Left colon (tissue), 2 donors: ENCODE data around the gene FURIN. TPM values are rescaled to one million over a fixed set of nuclear protein-coding genes. Genes with fewer than 3 reads are reported as not detected.
A peak's percentile ranks its signal among the peaks of the same experiment; 100 is the strongest.
"Not testable (repeated sequence)": the region's sequence is repeated elsewhere in the genome, so short reads cannot be mapped to it uniquely, and the experiment has no call there.

ENCODE experiments used
- ATAC-seq: fragments of 200-7000 bp; cut with Tn5 transposase; one replicate; pipeline ENCODE4 v1.9.1; 2020; ENCODE audit warnings: mild to moderate bottlenecking, moderate library complexity
- DNase-seq, 2 donors: peaks; one replicate each; pipeline ENCODE4 v3.0.0-alpha.2; 2020
- intact Hi-C, 2 donors: fragments of 100-400 bp; cut with DNase I in 1 of 2; cut with micrococcal nuclease in 1 of 2; formaldehyde crosslinking; loops; one replicate each; pipeline versions ENCODE4 v1.11.2 to v1.14.0; 2022; cut with DNase I, micrococcal nuclease
- total RNA-seq, 2 donors: library from RNA; stranded (reverse); fragmentation: NEBNext Ultra II Directional; extraction: Animal tissue kit (Norgen Biotek cat#: 25700); gene quantifications; one replicate each; pipeline ENCODE4 v1.2.1, GENCODE V29; 2021
- donor health status: DM: no; HTN: no; CAD: no.
- donor health status: DM: yes; HTN: yes; CAD: no.

FURIN gene
- total RNA-seq, 2 donors from 2014 or later = 74.0 to 101 TPM

- intact Hi-C loops = no loop called here
- ATAC-seq = no peak
- DNase-seq = no peak
These were observed 50.4 kb downstream of the FURIN start for GRCh38 chr15:90918835-90919234.

GRCh38 chr15:90921887-90922286 is 53.5 kb downstream of the FURIN start:
- ATAC-seq (no peak), DNase-seq (no peak)
- intact Hi-C loops = no loop called here

DNA sequence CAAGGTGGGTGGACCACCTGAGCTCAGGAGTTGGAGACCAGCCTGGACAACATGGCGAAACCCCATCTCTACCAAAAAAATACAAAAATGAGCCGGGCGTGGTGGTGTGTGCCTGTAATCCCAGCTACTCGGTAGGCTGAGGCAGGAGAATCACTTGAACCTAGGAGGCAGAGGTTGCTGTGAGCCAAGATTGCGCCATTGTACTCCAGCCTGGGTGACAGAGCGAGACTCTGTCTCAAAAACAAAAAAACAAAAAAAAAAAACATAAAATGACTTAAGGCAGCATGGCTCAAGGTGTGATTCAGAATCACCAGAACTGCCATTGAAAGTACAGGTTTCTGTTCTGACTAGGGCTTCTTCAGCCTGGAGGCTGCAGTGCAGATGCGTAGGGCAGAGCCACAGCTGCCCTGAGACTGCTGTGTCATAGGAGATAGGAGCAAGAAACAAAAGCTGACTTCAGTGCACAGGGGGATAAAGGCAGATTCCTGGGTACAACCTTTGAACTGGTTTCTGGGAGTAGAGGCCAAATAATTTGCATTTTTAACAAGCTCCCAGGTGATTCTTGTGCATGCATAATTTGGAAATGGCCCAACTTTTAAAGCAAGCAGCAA is 54.4 kb downstream of the FURIN start:
- intact Hi-C loops, DNase-seq: not testable (repeated sequence)
- peak; percentile 14 for ATAC-seq

GRCh38 chr15:90924375-90924774 is 56.0 kb downstream of the FURIN start:
- DNase-seq = no peak
- intact Hi-C loops = no loop called here
- no peak for ATAC-seq

GRCh38 chr15:90926766-90927165 is 58.4 kb downstream of the FURIN start:
- intact Hi-C loops, ATAC-seq, DNase-seq: not testable (repeated sequence)

DNA sequence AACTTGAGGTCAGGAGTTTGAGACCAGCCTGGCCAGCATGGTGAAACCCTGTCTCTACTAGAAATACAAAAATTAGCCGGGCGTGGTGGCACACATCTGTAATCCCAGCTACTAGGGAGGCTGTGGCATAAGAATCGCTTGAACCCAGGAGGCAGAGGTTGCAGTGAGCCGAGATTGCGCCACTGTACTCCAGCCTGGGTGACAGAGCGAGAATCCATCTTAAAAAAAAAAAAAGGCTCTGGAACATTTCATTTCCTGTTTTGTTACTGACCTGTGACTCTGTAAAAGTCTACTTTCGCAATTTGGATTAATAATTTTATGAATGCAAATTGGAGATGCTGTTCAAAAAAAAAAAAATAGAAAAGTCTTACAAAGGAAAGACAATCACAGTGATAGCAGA is 59.7 kb downstream of the FURIN start:
- ATAC-seq, DNase-seq, intact Hi-C loops: not testable (repeated sequence)

DNA sequence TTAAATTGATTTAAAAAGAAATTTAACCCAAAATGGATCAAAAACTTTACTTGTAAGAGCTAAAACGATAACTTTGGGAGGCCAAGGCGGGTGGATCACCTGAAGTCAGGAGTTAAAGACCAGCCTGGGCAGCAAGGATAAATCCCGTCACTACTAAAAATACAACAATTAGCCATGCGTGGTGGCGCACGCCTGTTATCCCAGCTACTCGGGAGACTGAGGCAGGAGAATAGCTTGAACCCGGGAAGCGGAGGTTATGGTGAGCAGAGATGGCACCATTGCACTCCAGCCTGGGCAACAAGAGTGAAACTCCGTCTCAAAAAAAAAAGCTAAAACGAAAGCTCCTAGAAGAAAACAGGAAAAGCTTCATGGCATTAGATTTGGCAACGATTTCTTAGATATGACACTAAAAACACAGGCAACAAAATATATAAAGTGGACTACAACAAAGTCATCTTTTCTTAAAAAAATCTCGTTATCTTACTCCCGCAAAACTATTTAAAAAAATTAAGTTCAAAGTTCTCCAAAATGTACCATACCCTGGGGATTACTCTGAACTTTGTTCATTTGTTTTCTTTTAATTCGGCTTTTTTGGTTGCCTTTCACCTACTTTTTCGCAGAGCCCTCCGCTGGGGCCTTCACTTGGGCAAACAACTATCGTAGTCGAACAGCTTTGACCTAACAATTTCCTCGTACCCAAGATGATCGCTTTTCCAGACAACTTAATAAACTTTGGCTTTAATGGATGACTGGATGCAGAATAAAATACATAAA is 61.0 kb downstream of the FURIN start:
- peak; percentile 0 for ATAC-seq
- DNase-seq = no peak
- intact Hi-C loops = no loop called here

DNA sequence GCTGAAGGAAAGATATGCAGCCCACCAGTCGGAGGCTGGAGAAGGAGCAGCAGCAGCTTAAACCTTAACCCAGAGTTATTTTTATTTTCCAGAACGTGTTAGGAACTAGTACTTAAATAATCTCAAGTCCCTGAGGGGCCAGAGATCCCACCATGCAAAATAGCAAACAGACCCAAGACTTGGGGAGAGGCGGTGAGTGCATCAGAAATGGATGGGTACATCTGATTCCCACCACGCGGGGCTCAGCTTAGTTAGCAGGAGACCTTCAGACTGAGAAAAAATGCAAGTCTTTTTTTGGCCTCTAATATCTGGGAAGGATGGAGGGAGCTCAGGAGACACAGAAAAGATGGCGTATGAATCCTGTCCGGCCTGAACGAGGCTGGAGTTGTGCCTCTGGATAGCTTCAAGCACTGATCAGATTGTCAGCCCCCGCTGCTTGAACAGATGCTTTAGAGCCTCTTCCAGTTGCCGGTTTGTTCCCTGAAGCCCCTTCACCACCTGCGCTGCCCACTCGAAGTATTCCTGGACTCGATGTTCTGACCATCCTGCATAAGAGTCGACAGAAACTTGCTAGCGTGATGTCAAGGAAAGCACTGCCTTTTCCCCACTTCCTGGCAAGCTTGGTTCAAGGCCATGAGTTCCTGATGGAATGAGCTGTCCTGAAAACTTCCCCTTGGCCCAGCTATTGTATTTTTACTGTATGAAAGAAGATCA is 62.6 kb downstream of the FURIN start:
- intact Hi-C loops = no loop called here
- DNase-seq (peak in 1 of 2 donors; percentile 30), ATAC-seq (no peak)

DNA sequence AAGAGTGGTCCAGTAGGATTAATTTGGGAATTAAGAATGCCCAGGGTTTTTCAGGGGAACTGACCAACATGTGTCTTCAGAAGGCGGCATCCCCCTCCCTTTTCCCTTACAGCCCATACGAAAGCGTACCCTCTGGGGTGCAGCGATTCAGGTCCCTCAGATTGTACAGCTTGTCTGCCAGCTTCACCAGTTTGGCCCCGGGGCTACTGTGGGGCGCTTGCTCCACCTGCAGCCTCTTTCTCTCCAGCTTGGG is 63.1 kb downstream of the FURIN start:
- ATAC-seq (no peak), DNase-seq (no peak)
- intact Hi-C loops = no loop called here

- peak; percentile 60 for ATAC-seq
- DNase-seq = peak; percentile 92 to 97
- intact Hi-C loops = no loop called here
These were observed 63.7 kb downstream of the FURIN start, which contains the start of gene HDDC3 for GRCh38 chr15:90931828-90932659. TSS of gene HDDC3 (minus strand) at chr15:90932549. CDS start at chr15:90932540, 9 bp downstream.

GRCh38 chr15:90932660-90932991 is 64.2 kb downstream of the FURIN start:
- DNase-seq (no peak), ATAC-seq (no peak)
- intact Hi-C loops = no loop called here

Other genes starting within 250 kb of the FURIN start
- 1 to 10 TPM; 3.3 to 3.6 TPM for gene BLM, start 151.2 kb upstream of the FURIN start, total RNA-seq
- gene FES, start 15.9 kb downstream of the FURIN start, total RNA-seq = 1 to 10 TPM; 5.1 to 10.0 TPM
- 10 to 100 TPM; 48.4 to 63.7 TPM for gene MAN2A2, start 34.7 kb downstream of the FURIN start, total RNA-seq
- 10 to 100 TPM; 17.3 to 17.5 TPM for gene HDDC3, start 64.0 kb downstream of the FURIN start, total RNA-seq
- 10 to 100 TPM; 53.0 to 58.1 TPM for gene UNC45A, start 66.7 kb downstream of the FURIN start, total RNA-seq
- 10 to 100 TPM; 15.3 to 17.1 TPM for gene RCCD1, start 86.3 kb downstream of the FURIN start, total RNA-seq
- 10 to 100 TPM; 13.8 to 31.7 TPM for gene PRC1, start 125.9 kb downstream of the FURIN start, total RNA-seq
- gene VPS33B, start 154.0 kb downstream of the FURIN start, total RNA-seq = 10 to 100 TPM; 15.1 to 16.9 TPM
- under 1 TPM; 0.40 to 0.61 TPM for gene SV2B, start 231.7 kb downstream of the FURIN start, total RNA-seq